ENCODE data around the gene MYH8. TPM values are rescaled to one million over a fixed set of nuclear protein-coding genes. Genes with fewer than 3 reads are reported as not detected.

The MYH8 gene
- total and polyA plus RNA-seq, 2 of the 13 experiments (the other 11 are each of a cell fraction or from before 2014, with no cell fraction given): not detected

GRCh38 chr17:10349403-10349802 lies 72.3 kb downstream of the MYH8 start:
- Histone ChIP-seq H3K4me1 (ENCODE audit: insufficient read depth, low read length) (no peaks in the 10 kb centered on the region), H2AFZ (ENCODE audit: low read length) (no peak overlapping the region), H3K27me3 (ENCODE audit: control insufficient read depth in 1 of 2, insufficient read depth in 2 of 2, low read length in 2 of 2) (no peaks in the 10 kb centered on the region), H3K4me2 (ENCODE audit: low read depth, low read length) (no peak overlapping the region), H3K36me3 (replicated peaks in 1 of 2; ENCODE audit: control insufficient read depth in 1 of 2, insufficient read depth in 2 of 2, low read length in 2 of 2) (no peaks in the 10 kb centered on the region), H3K9me3 (ENCODE audit: low read length) (no peaks in the 10 kb centered on the region), H3K79me2 (ENCODE audit: insufficient read depth, low read length) (no peaks in the 10 kb centered on the region), H3K4me3 (replicated peaks in 1 of 3; ENCODE audit: insufficient read depth in 1 of 3, low read depth in 2 of 3, low read length in 3 of 3) (no peak overlapping the region), H3K9ac (ENCODE audit: insufficient read depth, low read depth, low read length) (no peak overlapping the region), H3K27ac (ENCODE audit: extremely low read length, insufficient read depth, low read length) (no peak overlapping the region), H4K20me1 (ENCODE audit: insufficient read depth, low read length) (no peaks in the 10 kb centered on the region)
- intact Hi-C loops (cut with micrococcal nuclease; ENCODE audit: unreplicated experiment): no loop called here
- in situ Hi-C loops (cut with HindIII; ENCODE audit: extremely low pct_ligation_motif_present, low pct_unique_long_range_greater_than_20kb): no loop called here
- DNase-seq (ENCODE audit: low spot score) (no peak), FAIRE-seq (no peak), ATAC-seq (no peak)
- 0 out of 2 replicates have a peak, but pooled peaks have one; percentile 21 for TF ChIP-seq CTCF (CRISPR knock-in tag; IDR thresholded peaks at IDR 0.05)
- no peak for TF ChIP-seq ZNF253 (CRISPR knock-in tag; IDR thresholded peaks at IDR 0.05; ENCODE audit: borderline replicate concordance)
- CTCF ChIA-PET (ENCODE audit: low intra/inter-chr PET ratio, low total read pairs): no interaction called here
- POLR2A ChIA-PET: no interaction called here
- no TSS peak for BruUV-seq (replicated peaks)
- WGBS (ENCODE audit: low lambda C conversion rate): no CpG with 5 or more reads among the region's 1 CpG

GRCh38 chr17:10344816-10345215 lies 76.9 kb downstream of the MYH8 start:
- Histone ChIP-seq H2AFZ (ENCODE audit: low read length) (no peak overlapping the region), H3K79me2 (ENCODE audit: insufficient read depth, low read length) (no peaks in the 10 kb centered on the region), H3K9me3 (ENCODE audit: low read length) (no peaks in the 10 kb centered on the region), H3K27me3 (ENCODE audit: control insufficient read depth in 1 of 2, insufficient read depth in 2 of 2, low read length in 2 of 2) (no peaks in the 10 kb centered on the region), H3K4me1 (ENCODE audit: insufficient read depth, low read length) (no peaks in the 10 kb centered on the region), H3K27ac (ENCODE audit: extremely low read length, insufficient read depth, low read length) (no peak overlapping the region), H3K4me3 (replicated peaks in 1 of 3; ENCODE audit: insufficient read depth in 1 of 3, low read depth in 2 of 3, low read length in 3 of 3) (no peak overlapping the region), H3K36me3 (replicated peaks in 1 of 2; ENCODE audit: control insufficient read depth in 1 of 2, insufficient read depth in 2 of 2, low read length in 2 of 2) (no peaks in the 10 kb centered on the region), H4K20me1 (ENCODE audit: insufficient read depth, low read length) (no peaks in the 10 kb centered on the region), H3K4me2 (ENCODE audit: low read depth, low read length) (no peak overlapping the region), H3K9ac (ENCODE audit: insufficient read depth, low read depth, low read length) (no peak overlapping the region)
- 40% methylated on average over 3 of the region's 3 CpGs for WGBS (ENCODE audit: low lambda C conversion rate)
- ATAC-seq: no peak
- intact Hi-C loops (cut with micrococcal nuclease; ENCODE audit: unreplicated experiment): no loop called here
- no TSS peak for BruUV-seq (replicated peaks)
- FAIRE-seq: no peak
- in situ Hi-C loops (cut with HindIII; ENCODE audit: extremely low pct_ligation_motif_present, low pct_unique_long_range_greater_than_20kb): no loop called here
- CTCF ChIA-PET (ENCODE audit: low intra/inter-chr PET ratio, low total read pairs): no interaction called here
- DNase-seq (ENCODE audit: low spot score): no peak
- POLR2A ChIA-PET: no interaction called here
- TF ChIP-seq NR2F6 (IDR thresholded peaks at IDR 0.05): no peak
- TF ChIP-seq NR2F6 (CRISPR knock-in tag; IDR thresholded peaks at IDR 0.05): no peak
- TF ChIP-seq, protein P1, sequence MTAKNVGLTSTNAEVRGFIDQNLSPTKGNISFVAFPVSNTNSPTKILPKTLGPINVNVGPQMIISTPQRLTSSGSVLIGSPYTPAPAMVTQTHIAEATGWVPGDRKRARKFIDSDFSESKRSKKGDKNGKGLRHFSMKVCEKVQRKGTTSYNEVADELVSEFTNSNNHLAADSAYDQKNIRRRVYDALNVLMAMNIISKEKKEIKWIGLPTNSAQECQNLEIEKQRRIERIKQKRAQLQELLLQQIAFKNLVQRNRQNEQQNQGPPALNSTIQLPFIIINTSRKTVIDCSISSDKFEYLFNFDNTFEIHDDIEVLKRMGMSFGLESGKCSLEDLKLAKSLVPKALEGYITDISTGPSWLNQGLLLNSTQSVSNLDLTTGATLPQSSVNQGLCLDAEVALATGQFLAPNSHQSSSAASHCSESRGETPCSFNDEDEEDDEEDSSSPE (CRISPR knock-in tag; IDR thresholded peaks at IDR 0.05): no peak
- TF ChIP-seq ZNF101 (CRISPR knock-in tag; IDR thresholded peaks at IDR 0.05; ENCODE audit: borderline replicate concordance, low read depth): no peak
- TF ChIP-seq ZNF773 (CRISPR knock-in tag; IDR thresholded peaks at IDR 0.05; ENCODE audit: borderline replicate concordance): no peak
- no peak for TF ChIP-seq ATF6 (CRISPR knock-in tag; conservative IDR thresholded peaks at IDR 0.05)
- TF ChIP-seq ZBTB21 (CRISPR knock-in tag; IDR thresholded peaks at IDR 0.05): no peak
- TF ChIP-seq, protein P2, sequence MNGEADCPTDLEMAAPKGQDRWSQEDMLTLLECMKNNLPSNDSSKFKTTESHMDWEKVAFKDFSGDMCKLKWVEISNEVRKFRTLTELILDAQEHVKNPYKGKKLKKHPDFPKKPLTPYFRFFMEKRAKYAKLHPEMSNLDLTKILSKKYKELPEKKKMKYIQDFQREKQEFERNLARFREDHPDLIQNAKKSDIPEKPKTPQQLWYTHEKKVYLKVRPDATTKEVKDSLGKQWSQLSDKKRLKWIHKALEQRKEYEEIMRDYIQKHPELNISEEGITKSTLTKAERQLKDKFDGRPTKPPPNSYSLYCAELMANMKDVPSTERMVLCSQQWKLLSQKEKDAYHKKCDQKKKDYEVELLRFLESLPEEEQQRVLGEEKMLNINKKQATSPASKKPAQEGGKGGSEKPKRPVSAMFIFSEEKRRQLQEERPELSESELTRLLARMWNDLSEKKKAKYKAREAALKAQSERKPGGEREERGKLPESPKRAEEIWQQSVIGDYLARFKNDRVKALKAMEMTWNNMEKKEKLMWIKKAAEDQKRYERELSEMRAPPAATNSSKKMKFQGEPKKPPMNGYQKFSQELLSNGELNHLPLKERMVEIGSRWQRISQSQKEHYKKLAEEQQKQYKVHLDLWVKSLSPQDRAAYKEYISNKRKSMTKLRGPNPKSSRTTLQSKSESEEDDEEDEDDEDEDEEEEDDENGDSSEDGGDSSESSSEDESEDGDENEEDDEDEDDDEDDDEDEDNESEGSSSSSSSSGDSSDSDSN (CRISPR knock-in tag; IDR thresholded peaks at IDR 0.05): no peak
- no peak for TF ChIP-seq HNRNPK (IDR thresholded peaks at IDR 0.05; ENCODE audit: low read depth, low read length, poor library complexity, severe bottlenecking)

Measured in HepG2 (cell line).